GM12874 (cell line): Measurements from ENCODE around the gene KRTAP7-1.

Experiments used
- CTCF ChIP-seq: IDR thresholded peaks from 2 replicates; pipeline ENCODE4 v1.5.1; 2011; ENCODE audit warnings: low read depth, mild to moderate bottlenecking, control low read depth, low read length, moderate library complexity; ENCODE audit not compliant: insufficient read depth

Gene KRTAP7-1

GRCh38 chr21:30818837-30819610, 10.5 kb downstream of the KRTAP7-1 start:
- no peak for TF ChIP-seq CTCF

DNA sequence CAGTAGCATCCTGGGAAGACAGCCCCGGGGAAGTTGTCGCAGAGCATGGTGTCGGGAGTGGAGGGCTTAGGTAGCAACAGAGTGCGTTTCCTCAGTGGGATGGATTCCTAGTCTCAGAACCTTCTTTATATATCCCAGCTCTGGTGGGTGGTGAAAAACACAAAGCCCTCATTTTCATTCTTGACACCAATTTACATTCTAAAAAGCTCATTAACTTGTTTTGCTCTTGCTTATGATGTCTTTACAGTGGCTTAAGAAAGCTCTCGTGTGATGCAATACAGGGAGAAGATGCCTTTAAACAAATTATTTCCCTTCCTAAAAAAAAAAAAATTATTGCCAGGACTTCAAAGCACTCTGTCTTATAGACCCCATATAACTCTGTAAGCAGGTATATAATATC, 16.4 kb downstream of the KRTAP7-1 start, which contains the start of gene KRTAP8-1:
Gene KRTAP8-1, minus strand, starts transcription at position 101 of the 400 bp plus-strand sequence. Its CDS starts 54 bp downstream, at position 47.
- TF ChIP-seq CTCF, result no peak

- TF ChIP-seq CTCF, result no peak
These were observed 29.0 kb downstream of the KRTAP7-1 start for GRCh38 chr21:30800605-30801004.

- TF ChIP-seq CTCF, result no peak
These were observed 35.8 kb downstream of the KRTAP7-1 start for GRCh38 chr21:30793581-30794314.

DNA sequence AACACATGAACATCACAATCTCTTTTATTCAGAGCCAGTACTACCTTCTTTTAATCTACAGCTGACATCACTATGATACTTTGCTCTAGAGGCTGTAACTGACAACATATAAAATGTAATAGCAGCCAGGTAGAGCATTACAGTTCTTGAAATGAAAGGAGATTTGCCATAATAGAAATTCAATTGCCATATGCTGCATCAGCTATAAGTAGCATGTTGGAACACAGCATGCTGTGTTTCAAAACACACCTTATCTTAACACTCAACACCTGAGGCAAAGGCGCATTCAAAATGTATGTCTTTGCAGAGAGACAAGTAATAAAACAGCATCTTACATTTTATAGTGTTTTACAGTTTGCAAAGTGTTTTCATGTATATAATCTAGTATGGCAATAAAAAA, 50.3 kb downstream of the KRTAP7-1 start:
- no peak for TF ChIP-seq CTCF
